ENCODE data around the gene MCOLN2. TPM values are rescaled to one million over a fixed set of nuclear protein-coding genes. Genes with fewer than 3 reads are reported as not detected.

Gene MCOLN2
- total RNA-seq, 1 experiment from 2014 or later: 2.3 TPM

GRCh38 chr1:84896279-84896678, 100.6 kb downstream of the MCOLN2 start:
- no peak for DNase-seq (ENCODE audit: low spot score)

- DNase-seq (ENCODE audit: low spot score): no peak
Measured at GRCh38 chr1:84892705-84893618, 104.0 kb downstream of the MCOLN2 start, which contains the start of gene LPAR3. Gene LPAR3, minus strand, starts transcription at chr1:84893206. Its CDS starts 27,086 bp downstream, at chr1:84866120.

DNA sequence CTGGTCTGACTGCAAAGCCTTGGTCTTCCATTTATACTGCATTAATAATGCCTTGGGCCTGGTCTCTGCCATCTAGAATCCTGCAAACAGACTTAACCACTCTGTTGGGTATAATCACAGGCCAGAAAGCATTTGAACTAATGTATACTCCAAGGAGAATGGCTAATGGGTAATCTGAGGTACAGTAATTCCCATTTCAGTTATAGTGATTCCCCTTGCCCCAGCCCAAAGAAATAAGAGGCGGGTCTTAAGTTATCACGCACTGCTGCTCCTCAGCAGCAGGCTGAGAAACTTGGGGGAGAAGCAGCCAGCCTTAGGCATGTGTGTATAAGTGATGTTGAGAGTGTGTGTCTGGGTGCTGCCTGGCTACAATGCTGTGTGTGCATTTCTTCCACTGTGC, 106.3 kb downstream of the MCOLN2 start:
- no peak for DNase-seq (ENCODE audit: low spot score)

GRCh38 chr1:84889437-84889836, 107.5 kb downstream of the MCOLN2 start:
- no peak for DNase-seq (ENCODE audit: low spot score)

DNA sequence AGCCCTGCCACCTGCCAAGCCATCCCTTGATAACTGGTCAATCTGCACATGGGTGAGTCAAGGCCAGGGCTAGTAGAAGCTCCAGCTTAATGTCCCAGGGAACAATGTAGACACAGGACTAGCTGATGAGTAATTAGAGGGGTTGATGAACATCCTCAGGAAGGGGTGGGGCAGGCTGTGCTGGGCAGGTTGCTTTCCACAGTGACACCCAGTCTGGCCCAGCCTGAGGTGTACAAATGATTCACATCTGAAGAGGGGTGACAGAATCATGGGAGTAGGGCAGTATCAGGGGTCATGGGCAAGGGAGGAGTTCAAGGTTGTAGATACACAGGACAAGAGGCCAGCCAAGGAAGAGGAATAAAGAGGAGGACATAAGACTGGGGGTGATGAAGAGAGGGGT, 108.2 kb downstream of the MCOLN2 start:
- DNase-seq (ENCODE audit: low spot score): no peak

- no peak for DNase-seq (ENCODE audit: low spot score)
Measured at GRCh38 chr1:84887261-84887934, 109.5 kb downstream of the MCOLN2 start.

- DNase-seq (ENCODE audit: low spot score): no peak
Measured at GRCh38 chr1:84885469-84885868, 111.4 kb downstream of the MCOLN2 start.

DNA sequence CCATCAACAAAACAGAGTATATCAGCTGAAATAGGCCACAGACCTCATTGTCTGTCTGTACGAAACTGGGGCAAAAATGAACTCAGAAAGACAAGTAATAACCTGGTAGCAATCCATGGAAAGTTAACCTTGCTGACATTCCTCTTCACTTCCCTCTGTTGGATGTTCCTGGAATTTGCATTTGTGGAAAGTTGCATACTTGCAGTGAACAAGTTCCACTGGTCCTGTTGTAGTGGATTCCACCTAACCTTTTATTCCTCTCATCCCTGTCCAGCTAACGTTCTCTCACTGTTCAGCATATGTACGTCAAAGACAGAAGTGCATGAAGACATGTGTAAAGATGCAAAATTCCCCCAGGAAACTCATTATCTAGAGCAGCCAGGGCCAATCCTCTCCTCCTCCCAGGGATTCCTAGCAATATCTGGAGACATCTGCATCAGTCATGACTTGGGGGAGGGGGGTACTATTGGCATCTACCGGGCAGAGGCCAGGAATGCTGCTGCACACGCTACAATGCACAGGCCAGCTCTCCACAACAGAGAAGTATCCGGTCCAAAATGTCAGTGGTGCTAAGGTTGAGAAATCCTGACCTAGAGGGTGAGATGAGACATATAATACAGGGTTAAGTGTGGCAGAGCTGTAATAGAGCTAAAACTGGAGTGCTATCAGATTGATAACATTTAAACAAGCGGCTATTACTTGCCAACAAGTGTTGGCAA, 112.1 kb downstream of the MCOLN2 start:
- DNase-seq (ENCODE audit: low spot score): no peak

DNA sequence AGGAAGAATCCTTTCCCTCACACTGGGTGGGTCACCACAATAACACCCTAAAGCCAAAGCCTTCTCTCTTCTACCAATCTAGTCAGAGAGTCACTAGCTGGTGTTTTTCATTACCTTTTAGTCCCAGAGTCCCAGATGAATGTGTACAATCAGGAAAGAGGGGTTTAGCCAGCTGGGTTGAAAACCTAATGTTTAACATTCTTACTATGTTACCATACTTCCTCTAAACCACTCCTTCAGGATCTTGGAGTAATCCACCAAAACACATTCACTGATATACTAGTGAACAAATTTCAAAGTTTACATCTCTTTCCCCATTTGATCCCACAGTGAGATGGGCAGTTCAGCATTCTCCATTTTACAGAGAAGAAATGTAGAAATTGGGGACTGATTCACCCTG, 113.6 kb downstream of the MCOLN2 start:
- DNase-seq (ENCODE audit: low spot score): no peak

GRCh38 chr1:84877592-84877991, 119.3 kb downstream of the MCOLN2 start:
- no peak for DNase-seq (ENCODE audit: low spot score)

DNA sequence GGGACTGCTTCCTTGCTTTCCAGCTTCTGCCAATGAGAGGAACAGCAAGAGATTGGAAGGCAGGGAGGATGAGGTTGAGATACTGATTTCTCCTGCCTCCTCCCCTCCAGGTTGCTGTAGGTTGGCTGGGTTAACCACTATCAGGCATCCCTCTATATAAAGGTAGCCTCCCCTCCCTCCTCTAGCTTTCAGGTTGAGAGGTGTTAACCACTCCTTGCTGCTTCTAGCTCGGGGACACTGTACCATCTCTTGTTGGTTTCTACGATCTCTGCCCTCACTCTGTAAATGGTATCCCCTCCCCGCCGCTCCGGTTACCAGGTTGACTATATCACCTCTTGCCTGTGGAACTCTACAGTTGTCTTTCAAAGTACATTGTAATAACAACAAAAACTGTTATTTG, 120.6 kb downstream of the MCOLN2 start:
- no peak for DNase-seq (ENCODE audit: low spot score)

Other genes starting within 250 kb of the MCOLN2 start
- gene LPAR3, start 103.9 kb downstream of the MCOLN2 start, total RNA-seq (2014; rRNA removed; shearing (Covaris generic)): 0.27 TPM in 1 of 2 replicates, not detected in the other
- 0.72 and 1.4 TPM in 2 replicates for gene MCOLN3, start 51.4 kb upstream of the MCOLN2 start, total RNA-seq (2014; rRNA removed; shearing (Covaris generic))
- gene SYDE2, start 203.9 kb upstream of the MCOLN2 start, total RNA-seq (2014; rRNA removed; shearing (Covaris generic)): 0.70 and 2.3 TPM in 2 replicates